ENCODE data around the gene HOXA6. TPM values are rescaled to one million over a fixed set of nuclear protein-coding genes. Genes with fewer than 3 reads are reported as not detected.

The HOXA6 gene

Small RNA genes lying within 50 kb of the gene (microRNA-seq; reads per million reads assigned to microRNA genes)
- not detected for gene MIR196B
